GM18519 (cell line): ENCODE measurements around the gene AGPAT3.
"Not testable (repeated sequence)": the region's sequence is repeated elsewhere in the genome, so short reads cannot be mapped to it uniquely, and the experiment has no call there.

Experiments used
- ATAC-seq: cut with Tn5 transposase; IDR thresholded peaks from one replicate; pipeline ENCODE4 v1.9.1; 2021; ENCODE audit warnings: mild to moderate bottlenecking, moderate library complexity; ENCODE audit not compliant: unreplicated experiment, low FRiP score

The AGPAT3 gene

GRCh38 chr21:43864962-43865539, at the start of gene AGPAT3:
AGPAT3 (plus strand) TSS chr21:43865223; CDS start chr21:43959682, 94,459 bp downstream.
- ATAC-seq, result no peak

- ATAC-seq, result no peak
These were observed 49.0 kb upstream of the AGPAT3 start for GRCh38 chr21:43815991-43816390.

- no peak for ATAC-seq
These were observed 48.4 kb upstream of the AGPAT3 start for GRCh38 chr21:43816611-43817071.

GRCh38 chr21:43817157-43818086, 47.6 kb upstream of the AGPAT3 start:
- no peak for ATAC-seq

GRCh38 chr21:43818685-43819084, 46.3 kb upstream of the AGPAT3 start:
- no peak for ATAC-seq

GRCh38 chr21:43819511-43820405, 45.3 kb upstream of the AGPAT3 start:
- ATAC-seq, result no peak

- no peak for ATAC-seq
These were observed 44.6 kb upstream of the AGPAT3 start for GRCh38 chr21:43820466-43820865.

GRCh38 chr21:43822166-43822565, 42.9 kb upstream of the AGPAT3 start:
- not testable (repeated sequence) for ATAC-seq

- not testable (repeated sequence) for ATAC-seq
These were observed 42.3 kb upstream of the AGPAT3 start for GRCh38 chr21:43822741-43823140.

- no peak for ATAC-seq
These were observed 40.4 kb upstream of the AGPAT3 start for GRCh38 chr21:43824333-43825241.

- no peak for ATAC-seq
These were observed 39.6 kb upstream of the AGPAT3 start for GRCh38 chr21:43825242-43825935.

- no peak for ATAC-seq
These were observed 38.9 kb upstream of the AGPAT3 start for GRCh38 chr21:43825936-43826622.

GRCh38 chr21:43826623-43826974, 38.4 kb upstream of the AGPAT3 start:
- ATAC-seq, result no peak

GRCh38 chr21:43827015-43827611, 37.9 kb upstream of the AGPAT3 start:
- ATAC-seq, result no peak

GRCh38 chr21:43829161-43829560, 35.9 kb upstream of the AGPAT3 start:
- ATAC-seq, result no peak

- ATAC-seq, result no peak
These were observed 35.4 kb upstream of the AGPAT3 start for GRCh38 chr21:43829575-43830119.

GRCh38 chr21:43832158-43832550, 32.9 kb upstream of the AGPAT3 start:
- ATAC-seq, result no peak

GRCh38 chr21:43832648-43833047, 32.4 kb upstream of the AGPAT3 start:
- ATAC-seq, result no peak
